ENCODE data around the gene OPN4.

- TF ChIP-seq ARID3A (IDR thresholded peaks at IDR 0.05; ENCODE audit: low read depth, low read length) (no peak), ZNF644 (CRISPR knock-in tag; IDR thresholded peaks at IDR 0.05; ENCODE audit: low read depth) (no peak)
These were observed 18.9 kb upstream of the OPN4 start for GRCh38 chr10:86635402-86635801.
